H1 (cell line): ENCODE results near the gene COMMD7. TPM values are rescaled to one million over a fixed set of nuclear protein-coding genes. Genes with fewer than 3 reads are reported as not detected.

Experiments
- CTCF ChIA-PET: fragments of 300-600 bp; sonication (Branson Sonifier 250); formaldehyde crosslinking; loops from one replicate; lab custom pipeline; 2021; ENCODE audit not compliant: partially characterized antibody; lab: Charles Lee
- POLR2A ChIA-PET: fragments of 300-600 bp; sonication (Branson Sonifier 250); formaldehyde crosslinking; loops from one replicate; lab custom pipeline; 2021; ENCODE audit warnings: inconsistent platforms; ENCODE audit not compliant: partially characterized antibody; lab: Charles Lee
- DNase-seq, 2 experiments: peaks; one replicate each; pipeline versions ENCODE4 v3.0.0 to v3.0.0-alpha.2; 2010 to 2022; ENCODE audit warnings: low spot score in 2 of 2, low read depth in 1 of 2, mixed read lengths in 1 of 2
- FAIRE-seq: peaks from 2 replicates; lab custom pipeline; 2011; peaks lifted over from hg19 to GRCh38; lab: Jason Lieb, UNC
- H2AFZ ChIP-seq: 2 replicates; pipeline ENCODE4 v1.8.1; 2012; ENCODE audit warnings: low read length, inconsistent platforms
- H2AK5ac ChIP-seq: 2 replicates; pipeline ENCODE4 v1.6.1; 2013; ENCODE audit warnings: low read depth, low read length
- H2BK120ac ChIP-seq: replicated peaks from 2 replicates; pipeline ENCODE3; 2013; ENCODE audit warnings: low read depth, low read length, inconsistent platforms
- H2BK12ac ChIP-seq: 2 replicates; pipeline ENCODE4 v1.6.1; 2013; ENCODE audit warnings: low read depth, low read length
- H2BK15ac ChIP-seq: 2 replicates; pipeline ENCODE4 v1.6.1; 2013; ENCODE audit warnings: low read length
- H2BK20ac ChIP-seq: 2 replicates; pipeline ENCODE4 v1.6.1; 2013; ENCODE audit warnings: low read length
- H2BK5ac ChIP-seq: 2 replicates; pipeline ENCODE4 v1.6.1; 2013; ENCODE audit warnings: low read depth, low read length
- H3K14ac ChIP-seq: 2 replicates; pipeline ENCODE4 v1.6.1; 2013; ENCODE audit warnings: inconsistent platforms; ENCODE audit not compliant: insufficient read length
- H3K18ac ChIP-seq: 2 replicates; pipeline ENCODE4 v1.6.1; 2013; ENCODE audit warnings: low read length; ENCODE audit errors: extremely low read depth
- H3K23ac ChIP-seq: 2 replicates; pipeline ENCODE4 v1.6.1; 2013; ENCODE audit warnings: inconsistent platforms; ENCODE audit not compliant: insufficient read length
- H3K23me2 ChIP-seq: 2 replicates; pipeline ENCODE4 v1.6.1; 2013; ENCODE audit warnings: low read depth, low read length
- H3K27ac ChIP-seq: 2 replicates; pipeline ENCODE4 v1.6.1; 2011; ENCODE audit warnings: low read depth, low read length, inconsistent platforms
- H3K27me3 ChIP-seq, 4 experiments: replicated peaks in 1 of 4; 1 replicate in 1 of 4; 2 replicates in 3 of 4; pipeline versions ENCODE4 v1.6.1 to v1.8.1; 2011 to 2013; ENCODE audit warnings: low read length in 3 of 4, mild to moderate bottlenecking in 3 of 4, inconsistent platforms in 2 of 4, mixed read lengths in 2 of 4, moderate library complexity in 1 of 4; ENCODE audit not compliant: control insufficient read depth in 3 of 4, insufficient read depth in 3 of 4; ENCODE audit errors: extremely low read depth in 1 of 4
- H3K36me3 ChIP-seq, 4 experiments: 2 replicates each; pipeline versions ENCODE4 v1.6.1 to v1.8.1; 2011 to 2013; ENCODE audit warnings: mild to moderate bottlenecking in 4 of 4, low read length in 3 of 4, moderate library complexity in 2 of 4, control low read depth in 1 of 4, inconsistent platforms in 1 of 4; ENCODE audit not compliant: insufficient read depth in 4 of 4, control insufficient read depth in 2 of 4
- H3K4ac ChIP-seq: replicated peaks from 2 replicates; pipeline ENCODE3; 2013; ENCODE audit warnings: low read length, low read depth, mixed read lengths, inconsistent platforms; ENCODE audit not compliant: insufficient read length
- H3K4me1 ChIP-seq, 4 experiments: replicated peaks in 1 of 4; 1 replicate in 1 of 4; 2 replicates in 3 of 4; pipeline versions ENCODE4 v1.6.1 to v1.8.1; 2011 to 2013; ENCODE audit warnings: low read length in 3 of 4, inconsistent platforms in 2 of 4, mixed read lengths in 1 of 4; ENCODE audit not compliant: insufficient read depth in 4 of 4, control insufficient read depth in 3 of 4
- H3K4me2 ChIP-seq, 2 experiments: 2 replicates each; pipeline versions ENCODE4 v1.6.1 to v1.8.1; 2011 to 2013; ENCODE audit warnings: low read depth in 2 of 2, low read length in 2 of 2, control low read depth in 1 of 2, inconsistent platforms in 1 of 2, mild to moderate bottlenecking in 1 of 2; ENCODE audit not compliant: insufficient read depth in 1 of 2
- H3K4me3 ChIP-seq, 4 experiments: fragments of 200-600, 300-600 bp in 1 of 4; sonication (generic), shearing (Covaris generic), sonication (Bioruptor Twin) in 1 of 4; 2 replicates each; pipeline versions ENCODE4 v1.5.1 to v1.8.1; 2011 to 2016; ENCODE audit warnings: low read length in 4 of 4, low read depth in 3 of 4, control low read depth in 2 of 4, inconsistent platforms in 2 of 4, mild to moderate bottlenecking in 2 of 4, mixed read lengths in 1 of 4, moderate library complexity in 1 of 4; ENCODE audit not compliant: insufficient read depth in 2 of 4; ENCODE audit errors: extremely low read depth in 1 of 4
- H3K56ac ChIP-seq: replicated peaks from 2 replicates; pipeline ENCODE3; 2013; ENCODE audit warnings: low read depth, mild to moderate bottlenecking, mixed read lengths, low read length, inconsistent platforms; ENCODE audit not compliant: insufficient read length
- H3K79me1 ChIP-seq: 2 replicates; pipeline ENCODE4 v1.6.1; 2013; ENCODE audit warnings: low read depth, low read length, control low read depth
- H3K79me2 ChIP-seq, 2 experiments: 2 replicates each; pipeline versions ENCODE4 v1.6.1 to v1.8.1; 2012 to 2013; ENCODE audit warnings: low read length in 2 of 2, mild to moderate bottlenecking in 2 of 2, inconsistent platforms in 1 of 2; ENCODE audit not compliant: insufficient read depth in 2 of 2, control insufficient read depth in 1 of 2
- H3K9ac ChIP-seq, 4 experiments: replicated peaks in 1 of 4; 1 replicate in 1 of 4; 2 replicates in 3 of 4; pipeline versions ENCODE4 v1.6.1 to v1.8.1; 2011 to 2013; ENCODE audit warnings: low read depth in 3 of 4, low read length in 3 of 4, control low read depth in 2 of 4, mild to moderate bottlenecking in 2 of 4, moderate library complexity in 2 of 4, inconsistent platforms in 1 of 4; ENCODE audit errors: extremely low read depth in 1 of 4
- H3K9me3 ChIP-seq, 2 experiments: 2 replicates each; pipeline versions ENCODE4 v1.6.1 to v1.8.1; 2012 to 2013; ENCODE audit warnings: mild to moderate bottlenecking in 2 of 2, moderate library complexity in 2 of 2, control low read depth in 1 of 2, inconsistent platforms in 1 of 2, low read depth in 1 of 2, low read length in 1 of 2, mixed read lengths in 1 of 2; ENCODE audit not compliant: insufficient read depth in 2 of 2
- H4K20me1 ChIP-seq, 2 experiments: replicated peaks in 1 of 2; 2 replicates each; pipeline versions ENCODE3 to v1.8.1; 2011 to 2013; ENCODE audit warnings: inconsistent platforms in 2 of 2, low read length in 2 of 2, mild to moderate bottlenecking in 1 of 2; ENCODE audit not compliant: insufficient read depth in 2 of 2, control insufficient read depth in 1 of 2
- H4K5ac ChIP-seq: 2 replicates; pipeline ENCODE4 v1.6.1; 2013; ENCODE audit warnings: low read length, low read depth, mixed read lengths, inconsistent platforms; ENCODE audit not compliant: insufficient read length
- H4K8ac ChIP-seq: 2 replicates; pipeline ENCODE4 v1.8.0; 2013; ENCODE audit warnings: mild to moderate bottlenecking, moderate library complexity, low read length, inconsistent platforms; ENCODE audit not compliant: insufficient read depth; ENCODE audit errors: extremely low read depth
- H4K91ac ChIP-seq: replicated peaks from 2 replicates; pipeline ENCODE3; 2013; ENCODE audit warnings: low read length, mixed read lengths, inconsistent platforms; ENCODE audit not compliant: insufficient read length
- FOSL1 ChIP-seq: IDR thresholded peaks from 2 replicates; pipeline ENCODE4 v1.6.1; 2011; ENCODE audit warnings: mild to moderate bottlenecking, low read depth, low read length, moderate library complexity; ENCODE audit not compliant: insufficient read depth
- POLR2A ChIP-seq, 2 experiments: IDR thresholded peaks; 1 replicate in 1 of 2; 2 replicates in 1 of 2; pipeline ENCODE4 v1.6.1; 2011; ENCODE audit warnings: low read depth in 2 of 2, low read length in 2 of 2, mild to moderate bottlenecking in 2 of 2; ENCODE audit errors: control extremely low read depth in 1 of 2
- WGBS, 2 experiments: shearing (Covaris generic) in 1 of 2; methylation state at CpG; one replicate each; pipeline versions ENCODE4 v1.1.6 to v1.1.7; 2013 to 2015; ENCODE audit warnings: low lambda C conversion rate in 2 of 2, mixed read lengths in 2 of 2, inconsistent platforms in 1 of 2, low coverage in 1 of 2, missing lambda C conversion rate in 1 of 2; ENCODE audit not compliant: insufficient replicate concordance in 2 of 2, insufficient coverage in 1 of 2, insufficient read length in 1 of 2; ENCODE audit errors: extremely low coverage in 1 of 2, missing lambda C conversion rate in 1 of 2; 5-methylcytosine and 5-hydroxymethylcytosine counted together
- polyA plus RNA-seq, 7 experiments: library from polyadenylated mRNA; depleted of rRNA in 3 of 7; stranded (reverse) in 5 of 7; unstranded in 2 of 7; fragments of >200 nt in 5 of 7; fragments of 200-250 nt in 2 of 7; gene quantifications; 1 replicate in 5 of 7; 2 replicates in 1 of 7; 4 replicates in 1 of 7; pipeline versions ENCODE4 v1.2.1 to v1.2.3, GENCODE V29; 2011 to 2013; ENCODE audit warnings: missing spikeins in 2 of 7, mixed read lengths in 2 of 7
- total RNA-seq: library from RNA; stranded (reverse); fragmentation: NEBNext Ultra II Directional; extraction: Animal tissue kit (Norgen Biotek cat#: 25700); gene quantifications from 2 replicates; pipeline ENCODE4 v1.2.1, GENCODE V29; 2021

Gene COMMD7
- total and polyA plus RNA-seq, 2 of the 8 experiments (the other 6 are each of a cell fraction or from before 2014, with no cell fraction given): 39.4 to 48.9 TPM

GRCh38 chr20:32786059-32786760 lies 42.9 kb upstream of the COMMD7 start:
- H3K36me3 ChIP-seq: peaks cover 80 to 98% (median 93%) of the 10 kb centered on the region in 4 experiments
- no peak overlapping the region for H3K9ac ChIP-seq
- no peak overlapping the region for H2BK20ac ChIP-seq
- no peak overlapping the region for H2AK5ac ChIP-seq
- ChIA-PET CTCF (interaction anchor here (0.6 kb wide), 1 partner anchor 27 kb away, joined by 3 read pairs; no protein-coding TSS in a partner anchor), POLR2A (interaction anchor here (1.8 to 5.2 kb wide), 2 partner anchors 10 to 13 kb away, joined by 3 to 37 read pairs; no protein-coding TSS in a partner anchor)
- no peak overlapping the region for H3K23ac ChIP-seq
- H4K91ac ChIP-seq: no peak overlapping the region
- FAIRE-seq (no peak), DNase-seq (no peak)
- no peak overlapping the region for H3K56ac ChIP-seq
- H4K20me1 ChIP-seq: peaks cover 40 to 45% of the 10 kb centered on the region in 2 experiments
- 93% methylated on average over 16 of the region's 16 CpGs; no CpG with 5 or more reads in 1 of the 2 experiments for WGBS, 2 experiments
- H3K4me1 ChIP-seq: peaks cover 0 to 4% (median 1%) of the 10 kb centered on the region in 4 experiments; a peak in 5 of 7 replicates
- H3K23me2 ChIP-seq: no peaks in the 10 kb centered on the region
- H3K27me3 ChIP-seq: no peaks in the 10 kb centered on the region
- no peak overlapping the region for H2BK12ac ChIP-seq
- no peak overlapping the region for H2BK5ac ChIP-seq
- H3K9me3 ChIP-seq: no peaks in the 10 kb centered on the region
- no peak overlapping the region for H3K4me3 ChIP-seq
- H3K14ac ChIP-seq: no peak overlapping the region
- H4K5ac ChIP-seq: no peak overlapping the region
- peaks cover 3 to 82% of the 10 kb centered on the region in 2 experiments; a peak in 2 of 4 replicates for H3K79me2 ChIP-seq
- H3K18ac ChIP-seq: no peak overlapping the region
- no peak overlapping the region for H2BK120ac ChIP-seq
- no peak overlapping the region for H2AFZ ChIP-seq
- H3K4ac ChIP-seq: no peak overlapping the region
- no peak overlapping the region for H3K4me2 ChIP-seq
- peak overlapping the region; percentile 14; the same call in 1 of the 2 replicates for H3K27ac ChIP-seq
- TF ChIP-seq POLR2A (IDR thresholded peaks at IDR 0.05; ENCODE audit: control extremely low read depth in 1 of 2, low read depth in 2 of 2, low read length in 2 of 2): peak in 1 of 2 experiments; percentile 1; a peak in 1 of 3 replicates
- no peak for TF ChIP-seq FOSL1
- 0 out of 2 replicates have a peak, but pooled peaks cover 4% of the 10 kb centered on the region for H3K79me1 ChIP-seq
- peak overlapping the region; percentile 45; the same call in 1 of the 2 replicates for H4K8ac ChIP-seq
- no peak overlapping the region for H2BK15ac ChIP-seq
